OCI-LY3 (cell line): ENCODE measurements around the gene KIF27.

Experiments used
- H2AFZ ChIP-seq: fragments of 200-600, 300-600 bp; shearing (Covaris generic); 2 replicates; pipeline ENCODE4 v1.6.0; 2014; ENCODE audit warnings: antibody characterized with exemption, low read depth, low read length
- H3K27ac ChIP-seq: fragments of 200-600, 300-600 bp; sonication (generic); 2 replicates; pipeline ENCODE4 v1.5.1; 2014; ENCODE audit warnings: mild to moderate bottlenecking, low read length, moderate library complexity, mixed read lengths
- H3K27me3 ChIP-seq: fragments of 200-600, 300-600 bp; sonication (generic); 2 replicates; pipeline ENCODE4 v1.6.1; 2014; ENCODE audit warnings: low read depth, low read length, mixed read lengths
- H3K36me3 ChIP-seq: fragments of 200-600, 300-600 bp; sonication (generic); replicated peaks from 2 replicates; pipeline ENCODE3; 2014; ENCODE audit warnings: low read depth, low read length, mixed read lengths
- H3K4me1 ChIP-seq: fragments of 300-600, 200-600 bp; sonication (generic); 2 replicates; pipeline ENCODE4 v1.6.1; 2014; ENCODE audit warnings: low read length, mixed read lengths
- H3K4me2 ChIP-seq: fragments of 200-600, 300-600 bp; sonication (generic); 2 replicates; pipeline ENCODE4 v1.6.1; 2014; ENCODE audit warnings: low read length, mixed read lengths
- H3K4me3 ChIP-seq: fragments of 300-600, 200-600 bp; sonication (generic); 2 replicates; pipeline ENCODE4 v1.5.1; 2014; ENCODE audit warnings: antibody characterized with exemption, mild to moderate bottlenecking, low read length, moderate library complexity
- H3K79me2 ChIP-seq: fragments of 300-600, 200-600 bp; shearing (Covaris generic); 2 replicates; pipeline ENCODE4 v1.6.1; 2014; ENCODE audit warnings: mild to moderate bottlenecking, low read length, mixed read lengths
- H3K9ac ChIP-seq: fragments of 300-600, 200-600 bp; shearing (Covaris generic); 2 replicates; pipeline ENCODE4 v1.6.0; 2014; ENCODE audit warnings: mild to moderate bottlenecking, low read length, moderate library complexity
- H3K9me3 ChIP-seq: fragments of 200-600, 300-600 bp; shearing (Covaris generic); 2 replicates; pipeline ENCODE4 v1.6.1; 2014; ENCODE audit warnings: low read length, mixed read lengths; ENCODE audit not compliant: insufficient read depth
- H4K20me1 ChIP-seq: fragments of 200-600, 300-600 bp; sonication (generic); 2 replicates; pipeline ENCODE4 v1.6.1; 2016; ENCODE audit warnings: low read length, mixed read lengths; ENCODE audit not compliant: insufficient read depth
- EZH2phosphoT487 ChIP-seq: fragments of 200-600 bp; shearing (Covaris generic); IDR thresholded peaks from 2 replicates; pipeline ENCODE4 v1.6.1; 2018; ENCODE audit warnings: antibody characterized with exemption, mixed run types, low read depth
- TF ChIP-seq, protein P1 (sequence below): fragments of 200-600, 300-600 bp; sonication (generic); IDR thresholded peaks from 2 replicates; pipeline ENCODE4 v1.5.1; 2014; ENCODE audit warnings: antibody characterized with exemption, low read length, low read depth

The KIF27 gene

DNA sequence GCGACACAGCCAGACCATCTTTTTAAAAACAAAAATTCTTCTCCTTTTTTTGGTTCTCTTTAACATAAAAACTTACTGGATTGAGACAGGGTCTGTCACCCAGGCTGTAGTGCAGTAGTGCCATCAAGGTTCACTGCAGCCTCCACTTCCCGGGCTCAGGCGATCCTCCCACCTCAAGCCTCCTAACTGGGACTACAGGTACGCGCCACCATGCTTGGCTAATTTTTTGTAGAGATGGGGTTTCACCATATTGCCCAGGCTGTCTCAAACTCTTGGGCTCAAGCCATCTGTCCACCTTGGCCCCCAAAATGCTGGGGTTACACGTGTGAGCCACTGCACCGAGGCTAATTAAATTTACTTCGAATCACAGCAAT, 45.0 kb upstream of the KIF27 start:
- H3K27ac ChIP-seq = no peak overlapping the region

DNA sequence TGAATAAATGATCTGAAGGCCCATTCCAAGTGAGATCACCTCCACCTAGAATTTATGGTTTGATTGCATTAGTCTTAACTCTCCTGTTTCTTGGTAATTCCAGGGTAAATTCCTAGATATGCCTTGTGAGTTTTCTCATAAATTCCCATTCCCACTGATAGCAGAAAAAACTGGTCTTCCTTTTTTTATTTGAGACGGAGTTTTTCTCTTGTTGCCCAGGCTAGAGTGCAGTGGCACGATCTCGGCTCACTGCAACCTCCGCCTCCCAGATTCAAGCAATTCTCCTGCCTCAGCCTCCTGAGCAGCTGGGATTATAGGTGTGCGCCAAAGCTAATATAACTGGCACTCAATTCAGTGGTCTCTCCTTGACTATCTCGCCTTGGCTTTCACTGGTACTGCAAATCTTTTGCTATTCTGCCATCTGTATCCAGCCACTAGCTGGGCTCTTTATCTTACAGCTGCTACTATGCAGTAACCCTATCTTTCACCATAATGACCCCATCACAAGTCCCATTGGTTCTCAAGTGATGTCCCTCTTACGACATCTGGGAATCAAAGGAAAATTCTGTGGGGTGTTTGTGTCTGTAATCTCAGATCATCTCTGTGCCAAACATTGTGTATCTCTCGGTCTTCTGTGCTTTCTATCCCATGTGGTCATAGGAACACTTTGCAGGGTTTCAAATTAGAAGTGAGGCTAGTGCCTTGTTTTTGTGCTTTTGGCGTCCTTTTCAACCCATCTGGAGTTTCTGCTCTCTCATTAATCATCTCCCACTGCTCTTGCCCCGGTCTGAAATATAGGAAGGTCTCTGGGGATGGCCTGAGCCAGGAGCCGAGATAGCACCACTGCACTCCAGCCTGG, 44.3 kb upstream of the KIF27 start:
- H3K79me2 ChIP-seq = peaks cover 9% of the 10 kb centered on the region
- no peak overlapping the region for H3K4me2 ChIP-seq
- no peak overlapping the region for H3K9ac ChIP-seq
- H2AFZ ChIP-seq = no peak overlapping the region
- no peaks in the 10 kb centered on the region for H3K9me3 ChIP-seq
- peaks cover 40% of the 10 kb centered on the region for H4K20me1 ChIP-seq
- peaks cover 6% of the 10 kb centered on the region for H3K4me1 ChIP-seq
- H3K36me3 ChIP-seq = peaks cover 31% of the 10 kb centered on the region
- H3K27me3 ChIP-seq = no peaks in the 10 kb centered on the region
- no peak overlapping the region for H3K4me3 ChIP-seq
- H3K27ac ChIP-seq = peak overlapping the region; percentile 39; the same call in 1 of the 2 replicates
- TF ChIP-seq, protein P1, sequence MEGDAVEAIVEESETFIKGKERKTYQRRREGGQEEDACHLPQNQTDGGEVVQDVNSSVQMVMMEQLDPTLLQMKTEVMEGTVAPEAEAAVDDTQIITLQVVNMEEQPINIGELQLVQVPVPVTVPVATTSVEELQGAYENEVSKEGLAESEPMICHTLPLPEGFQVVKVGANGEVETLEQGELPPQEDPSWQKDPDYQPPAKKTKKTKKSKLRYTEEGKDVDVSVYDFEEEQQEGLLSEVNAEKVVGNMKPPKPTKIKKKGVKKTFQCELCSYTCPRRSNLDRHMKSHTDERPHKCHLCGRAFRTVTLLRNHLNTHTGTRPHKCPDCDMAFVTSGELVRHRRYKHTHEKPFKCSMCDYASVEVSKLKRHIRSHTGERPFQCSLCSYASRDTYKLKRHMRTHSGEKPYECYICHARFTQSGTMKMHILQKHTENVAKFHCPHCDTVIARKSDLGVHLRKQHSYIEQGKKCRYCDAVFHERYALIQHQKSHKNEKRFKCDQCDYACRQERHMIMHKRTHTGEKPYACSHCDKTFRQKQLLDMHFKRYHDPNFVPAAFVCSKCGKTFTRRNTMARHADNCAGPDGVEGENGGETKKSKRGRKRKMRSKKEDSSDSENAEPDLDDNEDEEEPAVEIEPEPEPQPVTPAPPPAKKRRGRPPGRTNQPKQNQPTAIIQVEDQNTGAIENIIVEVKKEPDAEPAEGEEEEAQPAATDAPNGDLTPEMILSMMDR = no peak

More for the DNA sequence above, 45.0 kb upstream of the KIF27 start:
- H3K9ac ChIP-seq = no peak overlapping the region
- peaks cover 6% of the 10 kb centered on the region for H3K4me1 ChIP-seq
- peaks cover 15% of the 10 kb centered on the region for H3K79me2 ChIP-seq
- peaks cover 37% of the 10 kb centered on the region for H3K36me3 ChIP-seq
- no peak overlapping the region for H2AFZ ChIP-seq
- H4K20me1 ChIP-seq = peaks cover 45% of the 10 kb centered on the region
- H3K9me3 ChIP-seq = no peaks in the 10 kb centered on the region
- no peak overlapping the region for H3K4me3 ChIP-seq
- no peak overlapping the region for H3K4me2 ChIP-seq
- H3K27me3 ChIP-seq = no peaks in the 10 kb centered on the region
- TF ChIP-seq, protein P1 = no peak
- no peak for TF ChIP-seq EZH2phosphoT487

DNA sequence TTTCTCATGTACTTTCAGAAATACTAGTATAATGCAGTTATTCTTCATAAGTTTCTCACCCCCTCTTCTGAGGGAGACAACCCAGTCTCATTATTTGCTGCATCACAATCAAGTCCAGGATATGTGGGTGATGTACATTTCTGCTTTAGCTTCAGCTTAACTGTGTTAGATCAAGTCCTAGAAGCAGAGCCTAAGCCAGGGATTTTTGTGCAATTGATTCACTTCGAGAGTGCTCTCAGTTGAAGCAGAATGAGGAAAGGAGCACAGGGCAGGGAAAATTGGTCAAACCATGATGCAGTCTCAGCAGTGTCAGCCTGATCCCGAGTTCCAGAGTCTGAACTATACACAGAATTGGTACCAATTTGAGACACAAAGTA, 43.7 kb upstream of the KIF27 start:
- TF ChIP-seq, protein P1 = no peak
- no peak for TF ChIP-seq EZH2phosphoT487
- Histone ChIP-seq H3K79me2 (peaks cover 6% of the 10 kb centered on the region), H2AFZ (no peak overlapping the region), H3K27me3 (no peaks in the 10 kb centered on the region), H3K27ac (peak overlapping the region; percentile 39; the same call in 1 of the 2 replicates), H3K36me3 (peaks cover 25% of the 10 kb centered on the region), H3K4me2 (no peak overlapping the region), H3K4me3 (no peak overlapping the region), H3K4me1 (peaks cover 6% of the 10 kb centered on the region), H3K9ac (no peak overlapping the region), H3K9me3 (no peaks in the 10 kb centered on the region), H4K20me1 (peaks cover 35% of the 10 kb centered on the region)

DNA sequence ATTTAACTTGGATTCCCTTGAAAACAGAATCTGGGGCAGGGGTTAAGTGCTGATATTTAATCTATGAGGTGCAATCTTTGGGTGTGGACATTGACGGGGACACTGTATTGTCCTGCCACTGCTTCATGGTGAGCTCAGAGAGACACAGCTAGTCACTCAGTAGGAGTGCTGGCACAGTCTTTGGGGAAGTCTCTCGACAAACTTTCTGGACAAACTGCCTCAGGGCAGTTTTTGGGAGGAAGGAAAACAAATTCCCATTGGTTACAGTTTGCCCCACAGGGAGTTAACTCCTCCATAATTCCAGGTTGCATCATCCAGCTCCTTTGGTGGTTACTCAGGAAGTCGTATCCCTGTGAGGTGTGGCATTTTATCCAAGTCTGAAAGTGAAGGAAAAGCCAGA, 40.9 kb upstream of the KIF27 start:
- Histone ChIP-seq H3K4me1 (peaks cover 4% of the 10 kb centered on the region; the same call in 1 of the 2 replicates), H3K4me3 (no peak overlapping the region), H3K4me2 (no peak overlapping the region), H3K9ac (no peak overlapping the region), H3K9me3 (no peaks in the 10 kb centered on the region), H2AFZ (no peak overlapping the region), H3K27me3 (no peaks in the 10 kb centered on the region), H3K36me3 (peaks cover 8% of the 10 kb centered on the region), H4K20me1 (peaks cover 16% of the 10 kb centered on the region), H3K27ac (no peak overlapping the region), H3K79me2 (no peaks in the 10 kb centered on the region)
- TF ChIP-seq EZH2phosphoT487 = no peak
- TF ChIP-seq, protein P1 = no peak
